ENCODE results near the gene ZXDC. TPM values are rescaled to one million over a fixed set of nuclear protein-coding genes. Genes with fewer than 3 reads are reported as not detected.

ZXDC gene
- total RNA-seq, 1 donor from 2014 or later = 26.6 TPM

DNA sequence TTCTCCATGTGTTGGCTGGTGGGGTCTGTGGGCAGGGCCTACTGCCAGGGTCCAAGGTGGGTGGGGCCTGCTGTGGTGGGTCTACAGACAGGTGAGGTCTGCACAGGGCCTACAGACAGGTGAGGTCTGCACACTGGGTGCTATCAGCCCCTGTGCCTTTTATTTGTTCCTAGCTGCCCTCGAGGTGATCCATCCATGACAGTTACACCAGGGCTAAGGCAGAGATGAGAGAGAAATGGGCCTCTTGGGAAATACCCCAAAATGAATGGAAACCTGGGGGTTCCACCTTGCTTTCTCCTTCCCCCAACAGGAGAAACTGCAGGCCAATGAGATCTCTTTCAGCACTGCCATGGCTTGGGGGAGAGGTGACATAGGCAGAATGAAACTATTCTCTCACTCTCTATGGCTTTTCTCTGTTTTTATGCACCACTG, 44.6 kb downstream of the ZXDC start:
- Mint-ChIP-seq H3K27me3 (ENCODE audit: low read depth) (no peaks in the 10 kb centered on the region), H3K36me3 (ENCODE audit: low read depth) (peaks cover 4% of the 10 kb centered on the region), H3K4me3 (ENCODE audit: unreplicated experiment) (no peak overlapping the region), H3K27ac (ENCODE audit: unreplicated experiment) (no peak overlapping the region), H3K4me1 (ENCODE audit: low read depth) (peaks cover 8% of the 10 kb centered on the region), H3K9me3 (ENCODE audit: low read depth) (no peaks in the 10 kb centered on the region)
- TF ChIP-seq, protein P1, sequence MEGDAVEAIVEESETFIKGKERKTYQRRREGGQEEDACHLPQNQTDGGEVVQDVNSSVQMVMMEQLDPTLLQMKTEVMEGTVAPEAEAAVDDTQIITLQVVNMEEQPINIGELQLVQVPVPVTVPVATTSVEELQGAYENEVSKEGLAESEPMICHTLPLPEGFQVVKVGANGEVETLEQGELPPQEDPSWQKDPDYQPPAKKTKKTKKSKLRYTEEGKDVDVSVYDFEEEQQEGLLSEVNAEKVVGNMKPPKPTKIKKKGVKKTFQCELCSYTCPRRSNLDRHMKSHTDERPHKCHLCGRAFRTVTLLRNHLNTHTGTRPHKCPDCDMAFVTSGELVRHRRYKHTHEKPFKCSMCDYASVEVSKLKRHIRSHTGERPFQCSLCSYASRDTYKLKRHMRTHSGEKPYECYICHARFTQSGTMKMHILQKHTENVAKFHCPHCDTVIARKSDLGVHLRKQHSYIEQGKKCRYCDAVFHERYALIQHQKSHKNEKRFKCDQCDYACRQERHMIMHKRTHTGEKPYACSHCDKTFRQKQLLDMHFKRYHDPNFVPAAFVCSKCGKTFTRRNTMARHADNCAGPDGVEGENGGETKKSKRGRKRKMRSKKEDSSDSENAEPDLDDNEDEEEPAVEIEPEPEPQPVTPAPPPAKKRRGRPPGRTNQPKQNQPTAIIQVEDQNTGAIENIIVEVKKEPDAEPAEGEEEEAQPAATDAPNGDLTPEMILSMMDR (IDR thresholded peaks at IDR 0.05) = no peak
- no peak for DNase-seq (ENCODE audit: low spot score)

DNA sequence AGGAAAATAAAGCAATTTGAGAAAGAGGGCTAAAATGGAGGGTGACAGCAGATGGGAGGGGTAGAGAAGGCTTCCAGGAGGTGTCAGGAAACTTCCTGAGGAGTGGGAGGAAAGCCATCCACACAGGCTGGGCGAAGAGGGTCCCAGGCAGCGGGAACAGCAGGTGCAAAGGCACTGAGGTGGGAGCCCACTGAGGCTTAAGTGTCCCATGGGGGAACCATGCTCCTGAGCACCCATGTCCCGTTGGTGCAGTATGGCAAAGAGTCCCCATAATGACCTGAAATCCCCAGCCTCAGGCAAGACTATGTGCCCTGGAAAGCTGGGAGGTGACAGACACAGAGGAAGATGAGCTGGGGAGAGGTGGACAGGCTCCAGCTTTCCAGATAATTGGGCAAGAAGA, 50.9 kb downstream of the ZXDC start:
- Mint-ChIP-seq H3K4me3 (ENCODE audit: unreplicated experiment) (no peak overlapping the region), H3K36me3 (ENCODE audit: low read depth) (peaks cover 8% of the 10 kb centered on the region), H3K9me3 (ENCODE audit: low read depth) (peaks cover 8% of the 10 kb centered on the region), H3K4me1 (ENCODE audit: low read depth) (no peaks in the 10 kb centered on the region), H3K27me3 (ENCODE audit: low read depth) (no peaks in the 10 kb centered on the region), H3K27ac (ENCODE audit: unreplicated experiment) (no peak overlapping the region)
- DNase-seq (ENCODE audit: low spot score) = no peak
- TF ChIP-seq, protein P1 (IDR thresholded peaks at IDR 0.05) = no peak

DNA sequence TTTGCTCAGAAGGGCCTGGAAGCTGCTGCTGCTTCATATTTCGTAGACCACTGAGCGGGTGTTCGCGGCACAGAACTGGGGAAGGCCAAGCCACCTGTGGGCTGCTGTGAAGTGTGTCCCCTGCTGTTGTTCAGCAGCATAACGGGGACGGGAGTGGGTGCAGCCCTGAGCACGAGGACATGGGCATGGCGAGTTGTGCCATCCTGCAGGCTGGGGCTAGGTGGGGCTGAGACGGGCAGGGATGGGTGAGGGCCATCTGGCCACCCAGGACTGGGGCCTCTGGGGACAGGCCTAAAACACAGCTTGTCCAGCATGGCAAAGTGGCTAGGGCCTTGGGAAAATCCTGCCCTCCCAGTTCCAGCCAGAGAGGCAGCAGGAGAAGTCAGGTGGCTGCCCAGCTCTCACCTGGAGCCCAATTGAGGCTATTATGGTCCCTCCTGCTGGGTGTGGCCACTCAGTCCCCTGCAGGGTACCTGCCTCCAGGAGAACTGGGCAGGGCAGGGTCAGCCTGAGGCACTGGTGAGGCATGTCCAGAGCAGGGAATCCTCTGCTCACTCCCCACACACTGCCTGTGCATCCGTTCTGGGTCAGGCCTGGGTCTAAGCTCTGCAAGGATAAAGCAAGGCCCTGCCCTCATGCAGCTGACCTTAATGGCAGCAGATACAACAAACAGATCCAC, 51.5 kb downstream of the ZXDC start:
- H3K27ac Mint-ChIP-seq (ENCODE audit: unreplicated experiment) = no peak overlapping the region
- no peak for DNase-seq (ENCODE audit: low spot score)
- H3K4me1 Mint-ChIP-seq (ENCODE audit: low read depth) = no peaks in the 10 kb centered on the region
- H3K4me3 Mint-ChIP-seq (ENCODE audit: unreplicated experiment) = no peak overlapping the region
- TF ChIP-seq, protein P1 (IDR thresholded peaks at IDR 0.05) = no peak
- peaks cover 8% of the 10 kb centered on the region for H3K36me3 Mint-ChIP-seq (ENCODE audit: low read depth)
- H3K27me3 Mint-ChIP-seq (ENCODE audit: low read depth) = no peaks in the 10 kb centered on the region
- peaks cover 8% of the 10 kb centered on the region for H3K9me3 Mint-ChIP-seq (ENCODE audit: low read depth)

DNA sequence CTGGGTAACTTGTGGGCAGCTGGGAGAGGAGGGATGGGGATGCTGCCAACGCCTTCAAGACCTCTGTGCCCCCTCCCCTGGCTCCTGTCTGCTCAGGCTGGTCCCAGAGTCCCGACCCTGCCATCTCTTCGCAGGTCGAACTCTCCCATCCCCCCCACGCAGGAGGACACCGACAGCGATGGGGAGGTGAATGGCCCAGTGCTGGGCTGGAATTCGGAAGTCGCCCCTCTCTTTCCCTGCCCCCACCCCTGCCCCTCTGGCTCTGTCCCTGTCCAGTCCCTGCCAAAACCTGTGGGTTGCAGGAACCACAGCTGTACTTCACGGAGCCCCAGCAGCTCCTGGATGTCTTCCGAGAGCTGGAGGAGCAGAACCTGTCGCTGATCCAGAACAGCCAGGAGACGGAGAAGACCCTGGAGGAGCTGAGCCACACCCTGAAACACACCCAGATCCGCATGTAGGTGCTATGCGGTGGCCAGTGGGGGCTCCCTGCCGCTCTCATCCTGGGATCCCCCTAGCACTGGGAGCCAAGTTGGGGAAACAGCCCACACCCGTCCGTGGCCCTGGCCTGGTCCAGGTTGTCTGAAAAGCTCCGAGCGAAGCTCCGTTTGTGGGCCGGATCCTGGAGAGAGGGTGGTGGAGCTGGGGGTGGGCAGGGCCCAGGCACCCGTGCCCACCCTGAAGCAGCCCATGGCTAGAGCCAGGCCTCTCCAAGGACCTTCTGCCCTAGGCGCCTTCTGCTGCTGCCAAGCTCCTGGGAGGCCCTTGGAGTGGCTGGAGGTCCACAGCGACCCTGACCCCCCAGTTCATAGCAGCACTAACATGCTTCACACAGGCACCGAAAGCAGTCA, 52.3 kb downstream of the ZXDC start:
- Mint-ChIP-seq H3K4me1 (ENCODE audit: low read depth) (no peaks in the 10 kb centered on the region), H3K27ac (ENCODE audit: unreplicated experiment) (no peak overlapping the region), H3K27me3 (ENCODE audit: low read depth) (no peaks in the 10 kb centered on the region), H3K4me3 (ENCODE audit: unreplicated experiment) (no peak overlapping the region), H3K36me3 (ENCODE audit: low read depth) (peaks cover 8% of the 10 kb centered on the region), H3K9me3 (ENCODE audit: low read depth) (peaks cover 8% of the 10 kb centered on the region)
- no peak for DNase-seq (ENCODE audit: low spot score)
- TF ChIP-seq, protein P1 (IDR thresholded peaks at IDR 0.05) = no peak

DNA sequence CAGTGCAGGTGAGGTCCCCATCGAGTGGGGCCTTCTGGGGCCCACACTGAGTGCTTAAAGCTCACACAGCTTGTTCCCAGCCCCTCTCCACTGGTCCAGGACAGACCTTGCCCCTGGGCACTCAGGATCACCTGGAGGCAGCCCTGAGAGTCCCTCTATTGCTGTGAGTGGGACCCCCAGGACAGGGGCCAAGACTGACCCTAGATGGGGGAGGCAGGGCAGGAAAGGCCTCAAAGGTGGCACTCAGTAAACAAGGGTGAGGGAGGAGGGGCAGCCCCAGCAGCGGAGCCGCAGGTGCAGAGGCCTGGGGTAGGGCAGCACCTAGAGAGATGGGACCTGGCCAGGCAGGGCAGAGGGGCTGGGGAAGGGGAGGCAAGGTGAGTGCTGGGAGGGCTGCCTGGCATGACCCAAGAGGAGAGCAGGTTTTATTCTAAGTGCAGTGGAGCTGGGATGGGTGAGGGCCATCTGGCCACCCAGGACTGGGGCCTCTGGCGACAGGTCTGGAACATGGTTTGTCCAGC, 53.1 kb downstream of the ZXDC start:
- Mint-ChIP-seq H3K27me3 (ENCODE audit: low read depth) (no peaks in the 10 kb centered on the region), H3K4me3 (ENCODE audit: unreplicated experiment) (no peak overlapping the region), H3K4me1 (ENCODE audit: low read depth) (no peaks in the 10 kb centered on the region), H3K36me3 (ENCODE audit: low read depth) (peaks cover 8% of the 10 kb centered on the region), H3K9me3 (ENCODE audit: low read depth) (peaks cover 8% of the 10 kb centered on the region), H3K27ac (ENCODE audit: unreplicated experiment) (no peak overlapping the region)
- no peak for DNase-seq (ENCODE audit: low spot score)
- TF ChIP-seq, protein P1 (IDR thresholded peaks at IDR 0.05) = no peak

Measured in chondrocyte (in vitro differentiated cells).